ENCODE measurements around the gene SGPL1. TPM values are rescaled to one million over a fixed set of nuclear protein-coding genes. Genes with fewer than 3 reads are reported as not detected.
A peak's percentile ranks its signal among the peaks of the same experiment; 100 is the strongest.

SGPL1 gene
- total RNA-seq, 1 donor from 2014 or later: 44.6 TPM

GRCh38 chr10:70805619-70806215, 10.0 kb upstream of the SGPL1 start:
- no peak for ATAC-seq
- intact Hi-C loops (cut with DNase I): no loop called here
- DNase-seq (ENCODE audit: low spot score): no peak

- intact Hi-C loops (cut with DNase I): no loop called here
- ATAC-seq (no peak), DNase-seq (ENCODE audit: low spot score) (no peak)
These were observed 8.9 kb upstream of the SGPL1 start for GRCh38 chr10:70806841-70807240.

- DNase-seq (ENCODE audit: low spot score) (no peak), ATAC-seq (no peak)
- intact Hi-C loops (cut with DNase I): no loop called here
These were observed 8.2 kb upstream of the SGPL1 start for GRCh38 chr10:70807556-70807955.

- ATAC-seq (peak; percentile 10), DNase-seq (ENCODE audit: low spot score) (no peak)
- intact Hi-C loops (cut with DNase I): no loop called here
These were observed 6.6 kb upstream of the SGPL1 start for GRCh38 chr10:70809011-70809611.

GRCh38 chr10:70809726-70810125, 6.0 kb upstream of the SGPL1 start:
- DNase-seq (ENCODE audit: low spot score) (no peak), ATAC-seq (no peak)
- intact Hi-C loops (cut with DNase I): no loop called here

- ATAC-seq: no peak
- DNase-seq (ENCODE audit: low spot score): no peak
- intact Hi-C loops (cut with DNase I): no loop called here
These were observed 4.8 kb upstream of the SGPL1 start for GRCh38 chr10:70810967-70811366.

GRCh38 chr10:70811881-70812280, 3.9 kb upstream of the SGPL1 start:
- ATAC-seq (no peak), DNase-seq (ENCODE audit: low spot score) (no peak)
- intact Hi-C loops (cut with DNase I): no loop called here

- ATAC-seq: no peak
- no peak for DNase-seq (ENCODE audit: low spot score)
- intact Hi-C loops (cut with DNase I): no loop called here
These were observed 2.9 kb upstream of the SGPL1 start for GRCh38 chr10:70812814-70813213.

- intact Hi-C loops (cut with DNase I): no loop called here
- DNase-seq (ENCODE audit: low spot score): no peak
- no peak for ATAC-seq
These were observed 1.6 kb upstream of the SGPL1 start for GRCh38 chr10:70814126-70814525.

- intact Hi-C loops (cut with DNase I): loop anchor here (2.0 kb wide), 1 partner anchor 62 kb away; no protein-coding TSS in a partner anchor
- DNase-seq (ENCODE audit: low spot score): peak; percentile 79
These were observed 609 bp downstream of the SGPL1 start for GRCh38 chr10:70816220-70816894.

GRCh38 chr10:70820976-70821750, 5.4 kb downstream of the SGPL1 start:
- intact Hi-C loops (cut with DNase I): no loop called here
- ATAC-seq: no peak
- DNase-seq (ENCODE audit: low spot score): no peak

More at GRCh38 chr10:70816220-70816894, 609 bp downstream of the SGPL1 start:
- ATAC-seq: peak; percentile 86

GRCh38 chr10:70822076-70822820, 6.5 kb downstream of the SGPL1 start:
- DNase-seq (ENCODE audit: low spot score) (no peak), ATAC-seq (no peak)
- intact Hi-C loops (cut with DNase I): no loop called here

GRCh38 chr10:70827086-70827757, 11.5 kb downstream of the SGPL1 start:
- intact Hi-C loops (cut with DNase I): no loop called here
- DNase-seq (ENCODE audit: low spot score) (no peak), ATAC-seq (no peak)

- intact Hi-C loops (cut with DNase I): no loop called here
- ATAC-seq (no peak), DNase-seq (ENCODE audit: low spot score) (no peak)
These were observed 13.2 kb downstream of the SGPL1 start for GRCh38 chr10:70828923-70829322.

- intact Hi-C loops (cut with DNase I): no loop called here
- DNase-seq (ENCODE audit: low spot score) (no peak), ATAC-seq (no peak)
These were observed 13.8 kb downstream of the SGPL1 start for GRCh38 chr10:70829543-70829942.

GRCh38 chr10:70830164-70830563, 14.4 kb downstream of the SGPL1 start:
- intact Hi-C loops (cut with DNase I): no loop called here
- DNase-seq (ENCODE audit: low spot score) (no peak), ATAC-seq (no peak)

- DNase-seq (ENCODE audit: low spot score): no peak
- ATAC-seq: no peak
- intact Hi-C loops (cut with DNase I): no loop called here
These were observed 16.5 kb downstream of the SGPL1 start for GRCh38 chr10:70832221-70832620.

GRCh38 chr10:70832852-70833528, 17.2 kb downstream of the SGPL1 start:
- DNase-seq (ENCODE audit: low spot score): no peak
- peak; percentile 50 for ATAC-seq
- intact Hi-C loops (cut with DNase I): no loop called here
